Heart right ventricle (tissue), 16 donors: ENCODE data around the gene ATP1A2. TPM values are rescaled to one million over a fixed set of nuclear protein-coding genes. Genes with fewer than 3 reads are reported as not detected.

Source experiments
- ATAC-seq, 8 donors: fragments of 200-7000 bp; cut with Tn5 transposase; one replicate each; pipeline ENCODE4 v1.9.1; 2020; ENCODE audit warnings: mild to moderate bottlenecking in 8 of 8, moderate library complexity in 8 of 8, moderate number of reproducible peaks in 1 of 8
- DNase-seq, 2 donors: peaks; one replicate each; pipeline ENCODE4 v3.0.0-alpha.2; 2020
- H3K27ac ChIP-seq, 10 donors: fragments of 200-600 bp; sonication (generic) in 2 of 10; one replicate each; pipeline versions ENCODE4 v1.5.0 to v1.8.0; 2020 to 2022; ENCODE audit warnings: mild to moderate bottlenecking in 3 of 10
- H3K27me3 ChIP-seq, 7 donors: fragments of 200-600 bp; one replicate each; pipeline ENCODE4 v1.8.0; 2021 to 2022; ENCODE audit warnings: mild to moderate bottlenecking in 2 of 7
- H3K36me3 ChIP-seq, 9 donors: fragments of 200-600 bp; sonication (generic) in 1 of 9; one replicate each; pipeline versions ENCODE4 v1.5.0 to v1.8.0; 2020 to 2022; ENCODE audit warnings: mild to moderate bottlenecking in 2 of 9
- H3K4me1 ChIP-seq, 9 donors: fragments of 200-600 bp; sonication (generic) in 1 of 9; one replicate each; pipeline versions ENCODE4 v1.5.0 to v1.8.0; 2020 to 2022; ENCODE audit warnings: mild to moderate bottlenecking in 4 of 9
- H3K4me3 ChIP-seq, 10 donors: fragments of 200-600 bp; sonication (generic) in 2 of 10; one replicate each; pipeline versions ENCODE4 v1.5.0 to v1.8.0; 2020 to 2022; ENCODE audit warnings: mild to moderate bottlenecking in 7 of 10, moderate library complexity in 2 of 10
- H3K9me3 ChIP-seq, 11 donors: fragments of 200-600 bp in 10 of 11; sonication (generic) in 2 of 11; one replicate each; pipeline versions ENCODE4 v1.5.0 to v1.8.0; 2013 to 2022; ENCODE audit warnings: mild to moderate bottlenecking in 2 of 11, control low read depth in 1 of 11, moderate library complexity in 1 of 11
- CTCF ChIP-seq, 9 donors: fragments of 200-600 bp; sonication (generic) in 2 of 9; IDR thresholded peaks; one replicate each; pipeline versions ENCODE4 v1.5.0 to v1.8.0; 2021 to 2022; ENCODE audit warnings: antibody characterized with exemption in 9 of 9, mild to moderate bottlenecking in 5 of 9, moderate library complexity in 1 of 9
- WGBS, 2 donors: extraction: QIAGEN DNeasy Blood & Tissue Kit; methylation state at CpG; one replicate each; pipeline ENCODE4 v1.1.7; 2013; ENCODE audit warnings: inconsistent platforms in 1 of 2; 5-methylcytosine and 5-hydroxymethylcytosine counted together
- intact Hi-C, 10 donors: fragments of 100-400 bp; cut with DNase I; formaldehyde crosslinking; loops; one replicate each; pipeline versions ENCODE4 v1.11.1 to v1.14.2; 2022
- polyA plus RNA-seq, 2 donors: library from polyadenylated mRNA; stranded (reverse); fragments of 200-250 nt; gene quantifications; one replicate each; pipeline ENCODE4 v1.2.3, GENCODE V29; 2013
- total RNA-seq, 10 donors: library from RNA; stranded (reverse); fragmentation: NEBNext Ultra II Directional in 3 of 10; extraction: Animal tissue kit (Norgen Biotek cat#: 25700) in 3 of 10; gene quantifications; one replicate each; pipeline versions ENCODE4 v1.2.1 to v1.2.4, GENCODE V29; 2021 to 2023
- donor health status: Arrhythmogenic right ventricular cardiomyopathy.
- donor health status: ischemic (EF 13 %, LVEDD 7.1; RV severe dilation, severe dysfunction).
- donor health status: healthy with polysubstance abuse.
- donor health status: DM: no; HTN: yes; CAD: no.
- donor health status: DM: no; HTN: no; CAD: no.
- donor health status: ischemic (EF 25% LVEDD 6.9; RV normal size, moderate dysfunction).
- donor health status: ischemic (EF 25% LVEDD 5.7; RV mildly dilated, moderate dysfunction).
- donor health status: healthy.
- donor health status: DM: yes; HTN: yes; CAD: no.
- donor health status: Ischemic cardiomyopathy.
- donor health status: ischemic (EF 35%, LVEDD 5.7; RV mildly dilated, moderate dysfunction).
- donor health status: nonischemic (EF 11% LVEDD 7.7; RV severe dilation, severe dysfunction).
- donor health status: DM: yes; HTN: yes; CAD: no.
- donor health status: PGD.
- donor health status: ischemic (EF 29% LVEDD 5.4; RV normal size, mild dysfunction).
- donor health status: nonischemic (EF 23%, LVEDD 6.1; RV moderate dilation, normal function).

Gene ATP1A2
- total and polyA plus RNA-seq, 12 donors, result 14.2 to 342 (median 190) TPM

- intact Hi-C loops, result loop anchor here in 2 of 10 donors (5.0 kb wide), 2 partner anchors 65 to 70 kb away; no protein-coding TSS in a partner anchor
- Histone ChIP-seq H3K27ac (no peak overlapping the region), H3K9me3 (no peaks in the 10 kb centered on the region), H3K4me1 (peaks cover 0 to 7% (median 0%) of the 10 kb centered on the region in 9 donors), H3K36me3 (no peaks in the 10 kb centered on the region), H3K27me3 (peaks cover 0 to 12% (median 0%) of the 10 kb centered on the region in 7 donors), H3K4me3 (no peak overlapping the region)
- ATAC-seq (no peak), DNase-seq (no peak)
- WGBS, 2 donors, result 62 to 67% methylated on average over 9 of the region's 9 CpGs
- TF ChIP-seq CTCF (IDR thresholded peaks at IDR 0.05), result no peak
Measured at GRCh38 chr1:160171980-160172379, 56.4 kb downstream of the ATP1A2 start.

- no peaks in the 10 kb centered on the region for H3K4me1 ChIP-seq
- 91 to 94% methylated on average over 2 of the region's 2 CpGs for WGBS, 2 donors
- intact Hi-C loops, result no loop called here
- H3K9me3 ChIP-seq, result no peaks in the 10 kb centered on the region
- H3K4me3 ChIP-seq, result no peak overlapping the region
- ATAC-seq (no peak), DNase-seq (no peak)
- no peaks in the 10 kb centered on the region for H3K36me3 ChIP-seq
- TF ChIP-seq CTCF (IDR thresholded peaks at IDR 0.05), result no peak
- peaks cover 0 to 7% (median 0%) of the 10 kb centered on the region in 7 donors for H3K27me3 ChIP-seq
- no peak overlapping the region for H3K27ac ChIP-seq
Measured at GRCh38 chr1:160177231-160177630, 61.7 kb downstream of the ATP1A2 start.

- H3K9me3 ChIP-seq, result no peaks in the 10 kb centered on the region
- no peak overlapping the region for H3K27ac ChIP-seq
- no peaks in the 10 kb centered on the region for H3K36me3 ChIP-seq
- H3K27me3 ChIP-seq, result peaks cover 0 to 7% (median 0%) of the 10 kb centered on the region in 7 donors
- no peak for TF ChIP-seq CTCF (IDR thresholded peaks at IDR 0.05)
- ATAC-seq (peak in 1 of 8 donors; percentile 10), DNase-seq (no peak)
- intact Hi-C loops, result no loop called here
- H3K4me1 ChIP-seq, result no peaks in the 10 kb centered on the region
- no peak overlapping the region for H3K4me3 ChIP-seq
- 75 to 84% methylated on average over 1 of the region's 1 CpG for WGBS, 2 donors
Measured at GRCh38 chr1:160177667-160178066, 62.1 kb downstream of the ATP1A2 start.

- Histone ChIP-seq H3K27ac (no peak overlapping the region), H3K9me3 (no peaks in the 10 kb centered on the region), H3K27me3 (peaks cover 0 to 4% (median 0%) of the 10 kb centered on the region in 7 donors), H3K36me3 (no peaks in the 10 kb centered on the region), H3K4me1 (no peaks in the 10 kb centered on the region), H3K4me3 (no peak overlapping the region)
- ATAC-seq (no peak), DNase-seq (no peak)
- TF ChIP-seq CTCF (IDR thresholded peaks at IDR 0.05), result no peak
- WGBS, 2 donors, result 92% methylated on average over 2 of the region's 2 CpGs
- intact Hi-C loops, result no loop called here
Measured at GRCh38 chr1:160178731-160179130, 63.2 kb downstream of the ATP1A2 start.
